HG02973 (cell line): ENCODE data around the gene MATN1.

ENCODE experiments used
- ATAC-seq: cut with Tn5 transposase; IDR thresholded peaks from one replicate; pipeline ENCODE4 v1.9.1; 2021; ENCODE audit warnings: moderate library complexity; ENCODE audit not compliant: unreplicated experiment

Gene MATN1

GRCh38 chr1:30684881-30685795, 38.2 kb downstream of the MATN1 start:
- no peak for ATAC-seq

- ATAC-seq: no peak
Measured at GRCh38 chr1:30684259-30684658, 39.1 kb downstream of the MATN1 start.

DNA sequence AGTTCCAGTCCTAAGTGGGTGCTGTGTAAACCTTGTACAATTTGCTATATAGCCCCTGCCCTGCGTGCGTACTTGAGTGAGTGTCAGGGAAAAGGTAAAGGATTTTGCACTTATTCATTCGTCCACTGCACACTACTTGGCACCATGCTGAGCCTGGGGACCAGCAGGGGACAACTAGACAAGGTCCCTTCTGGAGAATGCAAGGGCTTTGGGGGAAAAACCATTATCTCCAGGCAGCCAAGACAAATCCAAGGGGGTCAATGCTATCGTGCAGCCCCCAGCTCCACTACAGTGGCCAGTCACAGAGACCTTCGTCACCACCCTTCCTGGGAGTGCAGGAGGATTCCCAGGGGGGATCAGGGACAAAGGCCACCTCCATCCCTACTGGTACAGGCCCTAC, 39.7 kb downstream of the MATN1 start:
- ATAC-seq: no peak

DNA sequence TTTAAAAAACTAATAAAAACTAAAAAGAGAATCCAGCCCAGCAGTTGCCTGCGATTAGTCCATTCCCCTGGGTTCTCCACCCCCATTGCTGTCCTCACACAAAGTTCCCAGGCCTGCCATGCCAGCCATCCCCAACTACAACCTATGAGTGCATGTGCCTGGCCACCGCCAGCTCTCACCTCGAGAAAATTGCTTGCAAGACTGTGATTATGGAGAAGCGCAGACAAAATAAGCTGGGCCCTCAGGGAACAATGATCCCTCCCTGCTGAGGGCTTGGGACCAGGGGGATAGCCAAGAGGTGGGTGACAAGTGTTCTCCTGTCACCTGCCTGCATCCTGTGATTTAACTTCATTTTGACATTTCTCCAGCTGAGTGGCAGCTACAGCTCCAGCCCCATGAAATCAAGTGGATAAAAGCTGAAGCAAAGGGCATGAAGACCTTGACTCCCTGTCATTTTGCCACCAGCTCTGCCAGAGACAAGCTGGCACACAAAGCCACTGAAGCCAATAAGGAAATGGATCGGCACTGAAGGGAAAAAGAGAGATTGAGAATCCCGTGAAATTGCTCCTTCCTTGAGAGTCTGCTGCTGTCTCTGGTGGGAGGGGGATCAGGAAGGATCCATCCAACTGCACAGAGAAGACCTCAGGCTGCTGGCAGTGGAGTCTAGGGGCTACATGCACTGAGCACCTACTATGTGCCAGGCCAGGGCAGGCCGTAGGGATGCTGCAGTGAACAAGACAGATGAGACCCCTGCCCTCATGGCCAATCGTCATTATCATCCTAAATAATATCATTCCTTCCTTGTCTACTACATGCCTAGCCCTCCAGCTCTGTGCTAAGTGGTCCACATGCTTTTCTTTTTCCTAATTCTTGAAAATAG, 40.7 kb downstream of the MATN1 start:
- ATAC-seq: no peak

DNA sequence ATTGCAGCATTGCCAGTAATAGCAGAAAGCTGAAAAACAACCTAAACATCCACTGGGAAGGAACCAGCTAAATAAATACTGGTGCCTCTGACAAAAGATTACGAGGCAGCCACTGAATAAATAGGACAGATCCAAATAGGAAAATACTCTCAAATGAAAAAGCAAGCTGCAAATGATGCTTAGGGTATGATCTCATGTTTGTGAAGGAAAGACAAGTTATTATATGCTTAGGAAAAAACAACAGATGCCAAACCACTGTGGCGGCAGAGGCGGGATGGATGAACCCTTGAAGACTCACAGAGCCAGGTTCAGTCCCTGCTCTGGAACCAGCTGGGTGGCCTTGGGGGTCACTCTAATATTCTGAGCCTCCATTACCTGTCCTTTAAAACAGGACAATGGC, 41.6 kb downstream of the MATN1 start:
- ATAC-seq: no peak

DNA sequence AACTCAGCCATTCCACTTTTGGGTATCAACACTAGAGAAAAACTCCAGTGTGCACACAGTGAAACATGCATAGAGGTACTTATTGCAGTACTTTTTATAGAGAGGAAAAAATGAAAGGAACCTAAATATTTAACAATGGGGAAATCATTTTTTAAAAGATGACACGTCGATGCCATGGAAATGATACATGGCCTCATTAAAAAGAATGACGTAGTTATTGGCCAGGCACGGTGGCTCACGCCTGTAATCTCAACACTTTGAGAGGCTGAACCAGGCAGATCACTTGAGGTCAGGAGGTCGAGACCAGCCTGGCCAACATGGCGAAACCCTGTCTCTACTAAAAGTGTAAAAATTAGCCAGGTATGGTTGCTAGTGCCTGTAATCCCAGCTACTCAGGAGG, 42.5 kb downstream of the MATN1 start:
- no peak for ATAC-seq

GRCh38 chr1:30680429-30680828, 43.0 kb downstream of the MATN1 start:
- no peak for ATAC-seq

- no peak for ATAC-seq
Measured at GRCh38 chr1:30679976-30680305, 43.4 kb downstream of the MATN1 start.

GRCh38 chr1:30679201-30679975, 44.0 kb downstream of the MATN1 start:
- ATAC-seq: no peak

DNA sequence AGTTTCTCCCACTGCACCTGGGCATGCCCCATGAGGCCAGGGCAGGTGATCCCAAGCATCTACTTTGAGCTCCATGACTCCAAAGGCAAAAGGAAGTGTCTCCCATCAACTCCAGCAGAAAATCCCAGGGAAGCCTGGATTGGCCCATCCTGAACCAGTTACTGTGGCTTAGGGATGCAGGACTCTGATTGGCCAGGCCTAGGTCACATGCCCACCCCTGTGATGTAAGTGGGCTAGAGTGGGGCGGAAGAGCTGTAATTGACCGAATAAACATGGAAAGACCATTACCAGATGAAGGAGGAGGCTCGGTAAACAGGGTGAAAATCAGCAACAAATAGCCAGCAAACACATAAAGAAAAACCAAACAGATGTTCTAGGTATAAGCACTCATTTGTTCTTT, 45.2 kb downstream of the MATN1 start:
- no peak for ATAC-seq

DNA sequence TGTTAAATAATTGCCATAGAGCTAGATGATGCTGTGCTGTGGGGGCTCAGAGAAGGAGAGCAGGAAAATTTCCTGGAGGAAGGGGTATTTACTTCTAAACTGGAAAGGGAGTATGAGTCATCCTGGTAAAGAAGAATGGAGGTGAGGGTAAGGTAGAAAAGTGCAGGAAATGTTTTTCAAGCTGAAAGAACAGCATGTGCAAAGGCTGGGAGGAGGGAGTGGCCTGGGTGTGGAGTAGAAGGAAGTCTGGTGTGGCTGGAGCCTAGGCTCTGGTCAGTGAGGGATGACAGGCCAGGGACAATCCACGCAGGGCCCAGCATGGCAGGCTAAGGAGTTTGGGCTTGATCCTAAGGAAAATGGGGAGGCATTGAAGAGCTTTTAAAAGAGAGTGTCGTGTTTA, 45.9 kb downstream of the MATN1 start:
- no peak for ATAC-seq

GRCh38 chr1:30675761-30676160, 47.6 kb downstream of the MATN1 start:
- ATAC-seq: no peak

- ATAC-seq: no peak
Measured at GRCh38 chr1:30675289-30675688, 48.1 kb downstream of the MATN1 start.

DNA sequence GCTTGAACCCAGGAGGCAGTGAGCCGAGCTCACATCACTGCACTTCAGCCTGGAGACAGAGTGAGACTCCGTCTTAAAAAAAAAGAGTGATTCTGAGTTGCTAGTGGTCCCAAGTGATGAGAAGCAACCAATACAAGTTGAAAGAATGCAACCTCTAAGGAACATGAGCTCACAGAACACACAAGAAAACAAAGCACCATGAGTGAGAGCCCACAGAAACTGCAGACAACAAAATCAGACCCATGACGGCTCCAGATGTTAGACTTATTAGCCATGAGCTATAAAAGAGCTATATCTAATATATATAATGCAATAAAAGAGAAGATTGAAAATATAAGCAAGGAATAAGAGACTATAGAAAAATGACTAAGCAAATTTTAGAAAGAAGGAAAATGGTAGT, 50.0 kb downstream of the MATN1 start:
- ATAC-seq: no peak

DNA sequence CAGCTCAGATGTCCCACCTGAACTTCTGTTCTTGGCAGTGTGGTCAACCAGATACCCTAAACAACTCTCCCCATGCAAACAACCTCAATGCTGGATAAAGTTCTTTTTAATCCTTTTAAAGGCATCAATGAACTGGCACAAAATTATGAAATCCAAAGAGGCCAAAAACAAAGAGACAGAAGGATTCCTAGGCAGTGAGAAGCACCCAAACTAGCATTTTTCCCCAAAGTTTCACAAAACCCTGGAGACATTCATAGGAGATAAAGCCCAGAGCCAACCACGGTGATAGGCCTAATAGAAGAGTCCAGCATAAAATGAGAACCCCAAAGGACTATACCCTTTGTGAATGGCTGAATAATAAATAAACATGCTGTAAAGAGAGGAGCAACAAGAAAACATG, 50.7 kb downstream of the MATN1 start:
- ATAC-seq: no peak

GRCh38 chr1:30670240-30671060, 52.9 kb downstream of the MATN1 start:
- ATAC-seq: no peak

GRCh38 chr1:30668546-30669327, 54.6 kb downstream of the MATN1 start:
- no peak for ATAC-seq

DNA sequence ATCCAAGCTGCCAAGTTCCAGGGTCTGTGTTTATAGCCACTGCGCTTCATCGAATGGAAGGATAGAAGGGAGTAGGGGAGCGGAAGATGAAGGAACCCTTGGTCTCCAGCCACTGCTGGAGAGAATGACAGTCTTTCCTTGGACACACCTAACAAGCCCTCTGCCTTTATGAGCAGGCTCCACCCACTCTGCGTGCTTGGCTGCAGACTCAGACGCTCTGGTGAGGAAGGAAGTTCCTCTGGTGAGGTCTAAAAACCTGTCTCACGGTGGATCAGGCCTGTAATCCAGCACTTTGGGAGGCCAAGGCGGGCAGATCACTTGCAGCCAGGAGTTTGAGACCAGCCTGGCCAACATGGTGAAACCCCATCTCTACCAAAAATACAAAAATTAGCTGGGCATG, 55.4 kb downstream of the MATN1 start:
- ATAC-seq: no peak

GRCh38 chr1:30666756-30667273, 56.6 kb downstream of the MATN1 start:
- ATAC-seq: no peak
